Fibroblast of mammary gland (primary cell): ENCODE data around the gene MMD.

Source experiments
- DNase-seq: peaks from one replicate; pipeline ENCODE4 v3.0.0-alpha.2; 2010; ENCODE audit warnings: low read depth
- H3K4me3 ChIP-seq: 2 replicates; pipeline ENCODE4 v1.5.1; 2011; ENCODE audit warnings: low read depth, mild to moderate bottlenecking, low read length, moderate library complexity; ENCODE audit not compliant: control insufficient read depth
- TF ChIP-seq, protein P1 (sequence below): conservative IDR thresholded peaks from 2 replicates; pipeline ENCODE4 v1.5.1; 2011; ENCODE audit warnings: low read depth, low read length, inconsistent platforms; ENCODE audit not compliant: control insufficient read depth, insufficient read depth

MMD gene

DNA sequence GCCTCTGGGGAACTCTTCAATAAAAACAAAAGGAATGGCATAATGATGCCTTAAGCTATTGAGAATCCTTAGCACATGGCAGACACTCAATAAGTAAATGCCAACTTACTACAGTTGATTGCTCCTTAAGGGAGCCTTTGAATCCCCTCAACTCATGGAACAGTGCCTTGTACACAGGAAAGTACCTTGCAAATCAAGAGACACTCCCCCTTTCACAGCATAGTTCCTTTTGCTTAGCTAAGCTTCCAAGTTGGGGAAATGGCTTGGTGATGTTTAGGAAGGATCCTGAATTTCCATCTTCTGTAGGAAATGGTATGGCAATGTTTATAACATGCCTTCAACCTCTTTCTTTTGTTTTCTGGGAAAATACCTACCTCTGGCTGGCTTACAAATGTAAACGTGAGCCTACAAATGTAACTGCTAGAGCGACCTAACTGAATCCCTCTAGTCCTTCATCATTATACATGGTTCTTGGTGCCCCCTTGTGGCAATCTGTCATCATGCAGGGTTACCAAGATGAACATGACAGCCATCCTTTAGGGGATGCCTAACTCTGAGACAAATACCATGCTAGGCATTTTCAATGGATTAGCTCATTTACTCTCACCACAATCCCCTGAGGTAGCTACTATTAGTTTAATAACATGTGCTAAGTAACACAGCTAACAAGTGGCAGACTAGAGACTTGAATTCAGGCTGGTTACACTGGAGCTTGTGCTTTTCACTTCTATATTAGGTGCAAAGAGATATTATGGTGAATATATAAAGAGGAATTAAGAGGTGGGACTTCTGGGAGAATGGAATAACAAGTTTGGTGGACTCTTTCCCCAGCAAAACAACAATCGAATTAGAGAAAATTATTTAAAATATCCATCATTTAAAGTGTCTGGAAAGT lies 65.0 kb downstream of the MMD start:
- peak; percentile 71 for DNase-seq
- no peak overlapping the region for H3K4me3 ChIP-seq
- TF ChIP-seq, protein P1, sequence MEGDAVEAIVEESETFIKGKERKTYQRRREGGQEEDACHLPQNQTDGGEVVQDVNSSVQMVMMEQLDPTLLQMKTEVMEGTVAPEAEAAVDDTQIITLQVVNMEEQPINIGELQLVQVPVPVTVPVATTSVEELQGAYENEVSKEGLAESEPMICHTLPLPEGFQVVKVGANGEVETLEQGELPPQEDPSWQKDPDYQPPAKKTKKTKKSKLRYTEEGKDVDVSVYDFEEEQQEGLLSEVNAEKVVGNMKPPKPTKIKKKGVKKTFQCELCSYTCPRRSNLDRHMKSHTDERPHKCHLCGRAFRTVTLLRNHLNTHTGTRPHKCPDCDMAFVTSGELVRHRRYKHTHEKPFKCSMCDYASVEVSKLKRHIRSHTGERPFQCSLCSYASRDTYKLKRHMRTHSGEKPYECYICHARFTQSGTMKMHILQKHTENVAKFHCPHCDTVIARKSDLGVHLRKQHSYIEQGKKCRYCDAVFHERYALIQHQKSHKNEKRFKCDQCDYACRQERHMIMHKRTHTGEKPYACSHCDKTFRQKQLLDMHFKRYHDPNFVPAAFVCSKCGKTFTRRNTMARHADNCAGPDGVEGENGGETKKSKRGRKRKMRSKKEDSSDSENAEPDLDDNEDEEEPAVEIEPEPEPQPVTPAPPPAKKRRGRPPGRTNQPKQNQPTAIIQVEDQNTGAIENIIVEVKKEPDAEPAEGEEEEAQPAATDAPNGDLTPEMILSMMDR: peak; percentile 66

DNA sequence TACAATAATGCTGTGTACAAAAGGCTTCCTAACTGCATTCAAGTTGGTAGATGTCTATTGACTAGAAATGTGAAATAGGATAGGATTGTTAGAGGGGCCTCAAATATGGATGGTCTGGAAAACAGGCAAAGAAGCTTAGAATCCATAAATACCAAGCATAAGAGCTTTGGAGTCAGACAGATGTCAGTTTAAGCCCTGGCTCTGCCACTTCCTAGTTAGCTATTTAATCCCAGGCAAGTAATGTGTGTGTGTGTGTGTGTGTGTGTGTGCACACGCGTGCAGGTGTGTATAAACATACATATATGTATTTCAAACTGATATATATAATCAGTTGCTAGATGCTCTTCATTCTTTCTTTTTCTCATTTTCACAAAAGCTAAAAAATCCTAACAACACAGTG lies 66.7 kb downstream of the MMD start:
- TF ChIP-seq, protein P1: no peak

DNA sequence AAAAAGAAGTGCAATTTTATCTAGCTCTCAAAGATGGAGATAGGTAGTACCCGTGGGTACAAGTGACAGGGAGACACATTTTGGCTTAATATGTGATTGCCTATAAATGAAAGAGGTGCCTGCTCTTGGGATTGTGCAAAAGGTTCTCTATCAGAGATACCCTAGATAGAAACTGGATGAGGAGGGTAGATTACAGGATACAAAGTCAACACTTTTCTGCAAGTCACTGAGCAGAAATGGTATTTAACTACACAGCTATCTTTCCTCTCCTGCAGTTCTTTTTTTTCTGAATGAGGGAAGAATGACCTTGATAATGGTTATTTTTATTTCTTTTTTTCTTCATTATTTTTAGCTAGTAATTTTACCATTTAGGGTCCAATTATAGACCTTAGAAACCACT lies 67.6 kb downstream of the MMD start:
- no peak for DNase-seq
- TF ChIP-seq, protein P1: no peak
- no peak overlapping the region for H3K4me3 ChIP-seq

More for the DNA sequence above, 66.7 kb downstream of the MMD start:
- DNase-seq: no peak
- no peak overlapping the region for H3K4me3 ChIP-seq

DNA sequence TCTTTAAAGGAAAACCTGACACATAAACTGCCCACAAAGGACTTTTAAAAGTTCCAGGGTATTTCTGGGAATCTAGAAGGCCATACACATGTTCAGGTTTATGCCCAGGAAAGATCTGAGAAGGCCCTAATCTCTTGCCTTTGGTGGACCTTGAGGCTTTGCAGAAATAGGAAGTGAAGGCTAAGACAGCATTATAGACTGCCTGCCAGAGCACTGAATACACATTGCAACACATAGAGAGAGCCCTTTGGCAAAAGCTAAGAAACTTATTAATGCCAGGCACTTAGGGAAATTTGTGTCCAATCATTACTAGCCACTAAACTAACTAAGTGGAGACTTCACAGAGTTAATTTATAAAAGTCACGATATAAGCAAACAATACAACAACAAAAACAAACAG lies 70.4 kb downstream of the MMD start:
- DNase-seq: no peak
- no peak overlapping the region for H3K4me3 ChIP-seq
- TF ChIP-seq, protein P1: no peak

DNA sequence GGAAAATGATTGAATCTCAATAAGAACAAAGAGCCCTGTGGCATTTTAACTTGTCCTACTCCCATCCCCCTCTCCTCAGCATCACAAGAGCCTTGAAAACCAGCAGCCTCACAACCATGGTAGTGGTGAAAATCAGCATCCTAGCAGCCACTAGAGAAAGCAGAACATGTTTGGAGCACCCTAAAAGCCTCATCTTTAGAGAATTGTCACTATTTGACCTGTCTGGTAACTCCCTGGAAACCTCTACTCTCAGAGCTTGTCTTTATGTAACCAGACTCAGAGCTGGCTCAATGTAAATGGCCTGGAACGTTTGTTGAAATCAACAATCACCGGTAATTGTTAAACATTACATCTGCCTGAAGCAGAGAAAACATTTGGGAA lies 70.8 kb downstream of the MMD start:
- TF ChIP-seq, protein P1: no peak
- no peak for DNase-seq
- no peak overlapping the region for H3K4me3 ChIP-seq

DNA sequence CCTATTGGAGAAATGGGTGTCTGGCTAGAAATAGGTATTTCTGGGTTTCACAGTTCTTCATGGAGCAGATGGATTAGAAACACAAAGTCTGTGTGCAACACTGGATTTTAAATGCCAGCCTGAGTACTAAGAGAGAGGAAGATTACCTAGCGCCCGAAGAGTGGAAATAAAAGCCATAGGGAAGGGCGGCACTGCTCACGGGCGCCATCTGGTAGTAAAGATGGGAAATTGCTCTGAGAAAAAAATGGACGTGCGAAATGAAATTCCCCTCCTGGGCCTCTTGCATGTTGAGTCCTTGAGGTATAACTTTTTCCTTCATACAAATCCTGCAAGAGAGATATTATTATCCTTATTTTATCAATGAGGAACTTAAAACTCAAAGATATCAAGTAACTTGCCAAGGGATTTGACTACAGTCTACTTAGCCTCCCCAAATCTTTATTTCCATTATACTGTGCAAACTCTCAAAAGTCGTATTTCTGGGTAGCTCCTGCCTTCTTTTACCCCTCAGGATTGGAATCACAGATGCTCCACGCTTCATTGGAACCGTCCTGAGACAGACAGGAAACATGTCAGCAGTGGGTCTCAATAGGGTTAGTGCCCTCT lies 72.8 kb downstream of the MMD start:
- DNase-seq: peak; percentile 45
- TF ChIP-seq, protein P1: peak; percentile 89
- no peak overlapping the region for H3K4me3 ChIP-seq

DNA sequence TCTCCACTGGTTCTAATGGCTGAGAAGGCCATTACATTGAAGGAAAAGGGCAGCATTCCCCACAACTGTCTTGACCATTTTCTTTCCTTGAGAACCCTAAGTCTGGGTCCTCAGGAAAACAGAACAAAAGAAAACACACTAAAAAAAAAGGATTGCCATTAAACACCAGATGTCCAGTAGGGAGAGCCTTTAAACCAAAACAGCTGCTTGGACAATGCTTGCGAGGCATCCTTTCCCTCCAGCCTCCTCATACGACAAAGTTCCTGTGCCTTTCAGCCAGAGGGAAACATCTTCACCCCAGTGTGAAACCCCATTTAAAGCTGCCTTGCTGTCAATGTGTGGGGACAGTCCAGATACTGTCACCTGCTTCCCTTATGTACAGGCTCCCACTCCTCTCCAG lies 74.3 kb downstream of the MMD start:
- no peak for DNase-seq
- TF ChIP-seq, protein P1: no peak
- no peak overlapping the region for H3K4me3 ChIP-seq
